ENCODE measurements around the gene TSPAN5. TPM values are rescaled to one million over a fixed set of nuclear protein-coding genes. Genes with fewer than 3 reads are reported as not detected.

Gene TSPAN5
- total RNA-seq, 1 donor from 2014 or later = 24.9 TPM

GRCh38 chr4:98574816-98575215 is 83.6 kb downstream of the TSPAN5 start:
- no peak overlapping the region for H3K4me3 ChIP-seq (ENCODE audit: low read depth, low read length)
- DNase-seq (ENCODE audit: low read depth) = no peak

GRCh38 chr4:98573791-98574190 is 84.6 kb downstream of the TSPAN5 start:
- no peak overlapping the region for H3K4me3 ChIP-seq (ENCODE audit: low read depth, low read length)
- TF ChIP-seq, protein P1, sequence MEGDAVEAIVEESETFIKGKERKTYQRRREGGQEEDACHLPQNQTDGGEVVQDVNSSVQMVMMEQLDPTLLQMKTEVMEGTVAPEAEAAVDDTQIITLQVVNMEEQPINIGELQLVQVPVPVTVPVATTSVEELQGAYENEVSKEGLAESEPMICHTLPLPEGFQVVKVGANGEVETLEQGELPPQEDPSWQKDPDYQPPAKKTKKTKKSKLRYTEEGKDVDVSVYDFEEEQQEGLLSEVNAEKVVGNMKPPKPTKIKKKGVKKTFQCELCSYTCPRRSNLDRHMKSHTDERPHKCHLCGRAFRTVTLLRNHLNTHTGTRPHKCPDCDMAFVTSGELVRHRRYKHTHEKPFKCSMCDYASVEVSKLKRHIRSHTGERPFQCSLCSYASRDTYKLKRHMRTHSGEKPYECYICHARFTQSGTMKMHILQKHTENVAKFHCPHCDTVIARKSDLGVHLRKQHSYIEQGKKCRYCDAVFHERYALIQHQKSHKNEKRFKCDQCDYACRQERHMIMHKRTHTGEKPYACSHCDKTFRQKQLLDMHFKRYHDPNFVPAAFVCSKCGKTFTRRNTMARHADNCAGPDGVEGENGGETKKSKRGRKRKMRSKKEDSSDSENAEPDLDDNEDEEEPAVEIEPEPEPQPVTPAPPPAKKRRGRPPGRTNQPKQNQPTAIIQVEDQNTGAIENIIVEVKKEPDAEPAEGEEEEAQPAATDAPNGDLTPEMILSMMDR (conservative IDR thresholded peaks at IDR 0.05; ENCODE audit: low read depth, low read length) = no peak
- DNase-seq (ENCODE audit: low read depth) = peak; percentile 40

More at GRCh38 chr4:98574816-98575215, 83.6 kb downstream of the TSPAN5 start:
- TF ChIP-seq, protein P1 (conservative IDR thresholded peaks at IDR 0.05; ENCODE audit: low read depth, low read length) = no peak

DNA sequence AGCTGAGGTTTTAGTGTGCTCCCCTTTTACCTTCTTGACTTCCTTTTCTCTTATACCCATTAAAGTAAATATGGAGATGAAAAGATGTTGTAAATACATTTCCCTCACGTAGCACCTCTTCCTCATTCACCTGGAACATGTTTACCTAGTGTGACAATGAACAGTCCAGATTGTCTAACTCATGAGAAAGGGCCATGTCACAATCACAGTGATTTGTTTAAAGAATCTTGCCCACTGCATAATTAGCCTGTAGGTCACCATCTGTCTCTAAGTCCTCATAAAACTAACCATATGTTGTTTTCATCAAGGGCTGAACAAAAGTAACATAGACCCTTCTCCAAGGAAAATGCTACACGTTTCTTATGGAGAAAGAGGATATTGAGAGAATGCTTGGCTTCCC is 85.7 kb downstream of the TSPAN5 start:
- no peak for DNase-seq (ENCODE audit: low read depth)
- TF ChIP-seq, protein P1 (conservative IDR thresholded peaks at IDR 0.05; ENCODE audit: low read depth, low read length) = no peak
- H3K4me3 ChIP-seq (ENCODE audit: low read depth, low read length) = no peak overlapping the region

DNA sequence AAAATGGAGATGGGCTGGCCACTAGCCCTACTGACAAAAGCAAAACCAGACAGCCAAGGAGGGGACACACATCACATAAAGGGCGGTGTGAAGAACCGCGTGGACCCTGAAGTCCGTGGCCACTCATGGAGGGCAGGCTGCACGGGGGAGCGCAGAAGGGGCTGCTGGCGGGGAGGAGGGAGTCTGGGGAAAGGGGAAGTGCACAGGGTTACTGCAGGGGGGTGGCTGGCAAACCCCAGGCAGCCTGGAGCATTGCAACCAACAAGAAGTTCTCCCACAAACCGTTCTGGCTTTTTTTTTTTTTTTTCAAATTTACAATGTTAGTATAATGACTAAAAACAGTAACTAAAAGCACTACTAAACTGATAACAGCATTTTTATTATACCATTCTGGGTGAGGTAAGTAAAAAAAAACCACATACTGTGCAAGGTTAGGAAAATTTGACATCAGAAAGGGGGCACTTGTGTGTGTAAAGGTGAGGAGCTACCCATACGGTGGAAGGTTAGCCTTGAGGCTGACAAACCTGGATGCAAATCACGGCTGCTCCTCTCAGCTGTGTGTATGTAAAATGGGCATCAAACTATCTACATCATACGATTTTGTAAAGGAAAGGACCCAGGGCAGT is 87.1 kb downstream of the TSPAN5 start:
- no peak for DNase-seq (ENCODE audit: low read depth)
- TF ChIP-seq, protein P1 (conservative IDR thresholded peaks at IDR 0.05; ENCODE audit: low read depth, low read length) = no peak

GRCh38 chr4:98570151-98570797 is 88.1 kb downstream of the TSPAN5 start:
- no peak overlapping the region for H3K4me3 ChIP-seq (ENCODE audit: low read depth, low read length)
- DNase-seq (ENCODE audit: low read depth) = no peak
- TF ChIP-seq, protein P1 (conservative IDR thresholded peaks at IDR 0.05; ENCODE audit: low read depth, low read length) = no peak

More for the DNA sequence above, 87.1 kb downstream of the TSPAN5 start:
- no peak overlapping the region for H3K4me3 ChIP-seq (ENCODE audit: low read depth, low read length)

DNA sequence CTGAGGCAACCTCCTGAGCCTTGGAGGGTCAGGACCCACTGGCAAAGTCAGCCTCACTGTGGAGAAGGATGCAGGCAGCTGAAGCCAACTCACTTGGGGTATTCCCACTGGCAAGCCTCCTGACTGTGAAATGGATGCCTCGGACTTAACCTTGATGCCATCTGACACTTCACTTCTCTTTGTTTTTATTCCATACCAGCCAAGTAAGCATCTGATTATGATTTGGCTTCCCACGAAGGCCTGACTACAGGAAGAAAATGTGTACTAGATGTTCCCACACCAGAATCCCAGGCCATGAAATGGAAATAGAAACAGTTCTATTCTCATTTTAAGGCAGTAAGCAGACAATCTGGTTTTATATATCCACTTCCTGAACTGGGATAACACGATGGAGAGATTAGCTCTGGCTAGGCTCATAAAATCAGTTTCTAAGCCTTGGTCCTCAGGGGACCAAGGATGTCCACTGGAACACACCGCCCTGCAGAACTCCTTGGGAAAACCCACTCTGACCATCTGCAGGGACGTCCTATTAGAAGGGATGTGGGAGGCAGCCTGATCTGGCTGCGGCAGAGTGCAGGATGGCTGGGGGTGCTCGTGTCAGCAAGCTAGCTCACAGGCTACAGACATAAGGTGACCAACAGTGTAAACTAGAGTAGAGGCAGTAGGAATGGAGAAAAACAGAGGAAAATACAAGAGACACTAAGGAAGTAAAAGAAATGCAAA is 89.3 kb downstream of the TSPAN5 start:
- DNase-seq (ENCODE audit: low read depth) = no peak
- H3K4me3 ChIP-seq (ENCODE audit: low read depth, low read length) = no peak overlapping the region

More for the DNA sequence above, 89.3 kb downstream of the TSPAN5 start:
- TF ChIP-seq, protein P1 (conservative IDR thresholded peaks at IDR 0.05; ENCODE audit: low read depth, low read length) = no peak

Measured in epithelial cell of proximal tubule (primary cell).